SKM-1 (cell line): ENCODE measurements around the gene FAM240A.

ENCODE experiments used
- DNase-seq: peaks from one replicate; lab custom pipeline; 2025; ENCODE audit not compliant: unreplicated experiment; lab: John Stamatoyannopoulos, UW

FAM240A gene

DNA sequence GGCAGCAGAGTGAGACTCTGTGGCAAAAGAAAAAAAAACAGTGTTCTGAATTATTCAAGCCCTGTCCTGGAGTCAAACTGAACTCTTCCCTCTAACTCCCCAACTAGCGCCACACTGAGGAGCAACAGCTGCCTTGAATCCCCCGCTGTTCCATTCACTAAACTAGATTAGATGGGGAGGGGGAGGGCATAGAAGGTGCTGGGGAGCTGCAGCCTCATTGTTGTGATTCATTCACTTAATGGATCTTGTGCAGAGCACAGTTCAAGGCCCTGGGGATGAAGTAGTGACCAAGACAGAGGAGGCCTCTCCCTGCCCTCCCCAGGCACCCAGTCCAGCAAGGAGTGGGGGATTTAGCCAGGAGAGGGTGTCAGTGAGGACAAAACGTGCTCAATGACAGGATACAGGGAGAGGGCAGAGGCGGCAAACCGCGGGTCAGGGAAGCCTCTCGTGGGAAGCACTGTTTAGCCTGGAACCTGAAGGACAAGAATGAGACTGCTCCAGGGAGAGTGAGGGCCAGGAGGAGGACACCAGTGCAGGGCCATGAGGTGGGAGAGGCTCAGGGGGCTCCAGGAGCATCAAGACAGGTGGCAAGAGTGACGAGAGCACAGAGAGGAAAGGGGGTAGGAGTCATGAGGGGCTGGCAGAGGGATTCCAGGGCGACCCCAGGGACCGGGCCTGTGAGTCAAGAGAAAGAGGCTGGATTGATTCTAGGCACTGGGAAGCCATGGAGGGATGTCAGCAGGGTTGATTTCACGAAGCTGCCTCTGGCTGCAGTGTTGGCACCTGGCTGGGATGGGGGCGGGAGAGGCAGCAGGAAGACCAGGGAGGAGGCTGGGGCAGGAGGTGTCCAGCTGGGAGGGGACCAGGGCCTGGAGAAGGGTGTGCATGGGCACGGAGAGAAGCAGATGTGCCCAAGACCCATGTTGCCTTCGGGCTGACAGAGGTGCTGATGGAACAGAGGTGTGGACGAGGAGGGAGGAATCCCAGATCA lies 49.7 kb downstream of the FAM240A start:
- no peak for DNase-seq

DNA sequence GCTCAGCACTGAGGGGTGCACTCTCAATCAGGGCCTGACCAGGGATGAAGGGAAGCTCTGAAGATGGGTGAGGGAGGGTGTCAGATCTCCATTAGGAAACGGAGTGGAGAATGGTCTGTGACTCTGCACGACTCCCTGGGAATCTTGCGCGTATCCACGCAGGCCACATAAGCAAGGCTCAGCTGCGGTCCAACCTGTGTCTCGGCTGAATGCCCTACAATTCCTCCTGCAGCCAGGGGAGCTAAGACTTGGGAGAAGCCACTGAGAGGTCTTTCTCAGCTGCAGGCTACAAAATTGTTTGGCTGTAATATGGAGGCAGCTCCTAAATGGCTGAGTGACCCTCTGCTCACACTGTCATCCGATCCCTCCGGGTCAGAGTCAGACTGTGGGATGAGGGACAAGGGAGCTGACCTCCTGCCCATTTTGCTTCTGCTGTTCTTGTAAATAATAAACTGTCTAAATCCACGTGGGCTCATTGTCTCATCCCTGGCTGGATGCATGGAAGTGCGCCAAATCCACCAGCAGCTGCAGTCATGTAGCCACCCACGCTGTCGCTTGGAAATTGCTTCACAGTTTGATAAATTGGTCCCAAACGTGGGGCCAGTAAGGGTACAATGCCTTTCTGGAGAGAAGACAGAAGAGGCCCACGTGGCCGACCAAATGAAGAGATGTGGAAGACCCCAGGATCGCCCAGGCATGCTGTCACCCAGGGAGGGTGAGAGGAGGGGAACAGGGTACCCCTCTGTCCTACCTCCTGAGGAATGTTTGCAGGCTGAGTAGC lies 50.6 kb downstream of the FAM240A start:
- DNase-seq = no peak

DNA sequence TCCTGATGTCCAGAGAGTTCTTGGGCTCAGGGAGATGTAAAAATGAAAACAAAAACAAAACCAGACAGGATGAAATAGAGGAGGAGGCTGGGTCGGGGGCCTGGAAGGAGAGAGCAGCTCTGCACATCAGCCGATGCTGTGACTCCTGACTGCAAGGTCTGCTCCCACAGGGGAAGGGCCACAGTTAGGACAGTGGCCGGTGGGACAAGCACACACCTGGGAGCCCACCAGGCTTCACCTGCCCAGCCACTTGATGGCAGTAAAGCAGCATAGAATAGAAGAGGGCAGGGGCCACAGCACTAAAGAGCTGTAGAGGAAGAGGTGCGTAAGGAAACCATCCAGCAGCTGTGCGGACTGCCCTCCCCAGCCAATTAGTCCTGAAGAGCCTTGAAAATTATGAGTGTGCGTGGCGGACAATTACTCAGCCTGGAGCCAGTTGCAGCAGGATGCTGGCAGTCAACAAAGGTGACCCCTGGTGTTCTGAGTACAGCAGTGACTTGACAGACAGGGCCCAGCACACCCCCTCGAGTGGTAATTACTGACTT lies 51.3 kb downstream of the FAM240A start:
- DNase-seq = no peak

DNA sequence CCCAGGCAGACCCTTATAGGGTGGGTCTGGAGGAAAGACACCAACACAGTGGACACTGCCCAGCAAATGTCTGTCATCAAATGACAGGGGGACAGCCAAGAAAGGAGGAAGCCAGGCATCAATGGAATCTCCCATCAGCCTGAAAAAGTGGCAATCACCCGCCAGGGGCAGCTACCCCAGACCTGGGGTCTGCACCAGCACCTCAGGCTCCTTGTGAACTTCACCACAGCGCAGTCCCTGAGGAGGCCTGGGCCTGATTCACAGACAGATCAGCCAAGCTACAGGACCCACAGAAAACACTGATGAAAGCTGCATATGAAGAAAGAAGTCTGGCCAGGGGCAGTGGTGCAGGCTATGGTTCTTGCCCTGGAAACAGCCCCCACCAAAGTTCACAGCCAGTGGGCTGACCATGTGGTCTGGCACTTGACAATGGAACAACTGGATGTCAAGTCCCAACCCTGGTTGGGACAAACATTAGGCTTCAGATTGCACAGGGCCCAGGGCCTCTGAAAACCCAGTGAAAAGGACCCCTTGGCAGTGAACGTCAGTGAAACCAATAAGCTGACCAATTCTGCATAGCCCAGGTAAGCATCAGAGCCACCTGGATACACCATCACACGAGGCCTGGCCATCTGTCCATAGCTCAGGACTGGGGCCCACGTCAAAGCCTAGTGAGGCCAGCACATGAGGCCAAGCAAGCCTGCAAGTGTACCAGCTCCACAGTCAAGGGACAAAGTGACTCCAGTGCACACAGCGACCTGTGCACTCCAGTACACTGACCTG lies 52.1 kb downstream of the FAM240A start:
- no peak for DNase-seq

DNA sequence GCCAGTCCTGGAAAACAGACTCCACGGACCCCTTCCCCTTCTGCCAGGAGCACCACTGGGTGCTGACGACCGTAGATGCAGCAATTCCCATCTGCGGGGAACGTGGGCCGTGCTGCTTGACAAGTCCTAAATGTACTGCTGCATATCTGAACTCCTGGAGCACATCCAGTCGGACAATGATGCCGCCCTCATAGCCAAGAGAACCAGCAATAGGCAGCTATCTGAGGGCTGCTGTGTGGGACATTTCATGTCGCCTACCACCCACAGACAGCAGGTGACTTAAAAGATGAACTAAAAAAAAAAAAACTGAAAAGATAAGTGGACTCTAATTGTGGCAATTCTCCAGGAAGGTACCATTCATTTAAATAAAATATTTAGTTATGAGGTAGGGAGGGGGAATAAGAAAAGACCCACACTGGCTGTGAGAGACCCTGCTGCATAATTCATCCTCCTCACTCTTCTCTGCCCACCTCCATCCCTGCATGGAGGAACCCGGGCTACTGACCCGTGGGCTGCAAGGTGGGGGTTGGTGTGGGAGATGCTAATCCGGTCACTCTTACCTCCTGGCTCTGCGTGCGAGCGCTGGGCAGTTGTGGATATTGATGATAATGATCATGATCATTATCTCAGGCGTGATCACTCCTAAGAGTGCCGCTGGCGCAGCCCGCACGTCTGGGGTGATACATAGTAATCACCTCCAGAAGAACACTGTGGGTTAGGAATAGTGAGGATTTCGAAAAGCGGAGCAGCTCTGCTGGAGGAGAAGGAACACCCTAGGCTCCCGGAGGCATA lies 52.8 kb downstream of the FAM240A start:
- no peak for DNase-seq

DNA sequence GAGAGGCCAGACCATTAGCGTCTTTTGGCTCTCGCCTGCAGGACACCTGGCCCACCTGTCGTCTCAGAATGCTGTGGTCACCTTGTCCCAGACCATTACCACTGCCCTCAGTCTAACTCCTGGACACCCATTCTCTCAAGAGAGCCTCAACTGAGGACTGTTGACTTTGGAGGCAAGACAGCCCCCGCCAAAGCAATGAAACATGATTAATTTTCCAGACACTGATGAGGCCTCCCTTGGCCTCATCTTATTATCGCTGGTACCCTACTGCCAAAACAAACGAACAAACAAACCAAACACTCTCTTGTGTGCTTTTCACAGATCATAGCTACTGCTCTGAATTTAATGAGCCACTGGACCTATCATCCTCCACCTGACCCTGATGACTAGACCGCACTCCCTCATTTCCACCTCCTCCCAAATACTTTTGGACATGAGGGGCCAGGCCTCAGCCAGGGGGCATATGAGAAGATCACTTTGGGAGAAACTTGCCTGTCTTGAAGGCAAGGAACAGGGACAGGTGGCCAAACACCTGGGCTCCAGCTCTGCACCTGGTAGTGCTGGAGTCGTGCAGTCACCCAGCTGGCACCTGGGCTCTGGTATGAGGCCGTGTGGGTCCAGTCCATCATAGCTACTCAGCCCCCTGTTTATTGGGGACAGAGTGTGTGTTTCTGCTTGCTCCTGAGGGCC lies 53.6 kb downstream of the FAM240A start:
- DNase-seq = no peak

DNA sequence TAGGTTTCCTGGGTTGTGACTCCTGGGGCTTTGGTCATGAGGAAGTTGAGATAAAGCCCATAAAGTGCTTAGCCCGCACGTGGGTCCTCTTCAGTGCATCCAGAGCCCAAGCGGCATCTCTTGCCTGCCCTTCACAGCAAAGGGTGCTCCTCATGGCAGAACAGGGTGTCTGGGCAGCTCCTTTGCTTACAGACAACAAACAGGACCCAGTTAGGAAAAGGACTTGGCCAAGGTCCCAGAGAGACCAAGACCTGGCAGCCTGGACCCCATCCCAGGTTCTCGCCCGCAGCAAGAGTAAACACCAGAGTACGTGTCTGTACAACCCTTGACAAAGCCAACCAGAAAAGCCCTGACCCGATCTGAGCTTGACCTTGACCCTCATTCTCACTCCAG lies 54.1 kb downstream of the FAM240A start:
- DNase-seq = no peak

DNA sequence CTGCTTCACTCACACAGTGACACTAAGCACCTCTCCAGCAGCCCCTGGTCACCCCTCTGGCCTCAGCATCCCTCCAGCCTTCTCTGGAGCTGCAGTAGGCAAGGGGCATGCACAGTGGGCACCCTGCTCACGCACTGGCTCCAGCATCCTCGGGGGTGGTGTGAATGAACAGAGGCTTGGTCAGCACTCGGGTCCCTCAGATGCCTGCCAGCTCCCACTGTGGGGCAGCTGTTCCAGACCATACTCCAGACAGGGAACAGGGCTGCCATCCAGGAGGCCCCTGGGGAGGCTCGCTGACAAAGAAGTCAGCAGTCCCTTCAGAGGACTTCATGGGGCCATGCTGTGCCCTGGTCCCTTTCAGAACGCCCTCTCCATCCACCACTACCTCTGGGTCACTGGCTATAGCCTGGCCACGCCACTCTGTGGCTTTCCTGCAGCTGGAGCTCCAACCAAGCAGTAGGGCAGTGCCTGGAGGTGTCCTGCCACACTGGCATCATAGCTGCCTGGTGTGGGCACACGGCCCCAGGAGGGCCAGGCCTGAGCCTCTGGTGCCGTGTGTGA lies 54.8 kb downstream of the FAM240A start:
- DNase-seq = no peak

DNA sequence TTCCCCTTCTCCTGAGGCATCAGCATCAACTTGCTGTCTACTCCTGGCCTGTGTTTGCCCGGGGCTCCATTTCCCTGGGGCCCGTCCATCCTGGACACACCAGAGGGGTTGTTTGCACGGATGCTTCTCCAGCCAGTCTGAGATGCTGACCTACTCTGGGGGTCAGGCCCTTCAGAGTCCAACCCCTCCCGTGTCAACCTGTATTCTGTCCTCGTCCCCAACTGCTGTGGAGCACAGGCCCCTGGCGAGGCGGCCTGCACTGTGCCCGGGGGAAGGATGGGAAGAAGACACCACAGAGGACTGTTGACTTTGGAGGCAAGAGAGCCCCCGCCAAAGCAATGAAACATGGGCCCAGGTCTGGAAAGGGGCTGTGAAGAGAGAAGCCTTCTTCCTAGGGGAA lies 55.3 kb downstream of the FAM240A start:
- no peak for DNase-seq

DNA sequence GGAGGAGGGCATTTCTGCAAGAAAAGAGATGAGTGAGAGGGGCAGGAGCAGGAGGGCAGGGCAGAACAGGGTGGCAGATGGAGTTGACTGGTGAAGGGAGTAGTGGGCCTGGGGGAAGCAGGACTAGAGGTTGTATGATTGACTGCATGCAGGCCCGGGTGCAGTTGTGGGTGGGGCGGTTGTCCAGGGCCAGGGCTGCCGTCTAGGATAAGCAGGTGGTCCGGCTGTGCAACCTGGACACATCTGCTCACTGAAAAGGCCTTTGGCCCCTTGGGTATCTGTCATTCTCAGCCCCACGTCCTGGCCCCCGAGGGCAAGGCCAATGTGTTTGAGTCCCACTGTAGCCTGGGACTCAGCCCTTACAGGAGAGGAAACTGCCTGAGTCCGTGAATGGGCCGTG lies 55.8 kb downstream of the FAM240A start:
- no peak for DNase-seq

DNA sequence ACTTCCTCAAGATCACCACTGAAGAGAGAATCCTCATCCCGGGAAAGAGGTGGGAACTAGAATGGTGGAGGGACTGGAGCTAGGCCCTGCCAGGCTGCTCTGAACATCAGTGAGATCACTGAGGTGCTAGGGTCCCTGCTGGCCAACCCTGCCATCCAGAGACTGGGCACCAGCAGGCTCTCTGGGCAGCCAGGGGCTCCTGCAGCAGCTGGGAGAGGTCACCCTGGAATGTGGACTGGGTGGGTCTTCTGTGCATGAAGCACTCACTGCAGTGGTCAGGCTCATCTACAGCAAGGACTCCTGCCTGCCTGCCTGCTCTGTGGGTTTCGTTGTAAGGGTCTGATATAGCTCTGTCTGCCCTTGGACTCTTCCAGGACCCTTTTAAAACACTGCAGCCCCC lies 56.3 kb downstream of the FAM240A start:
- DNase-seq = no peak

DNA sequence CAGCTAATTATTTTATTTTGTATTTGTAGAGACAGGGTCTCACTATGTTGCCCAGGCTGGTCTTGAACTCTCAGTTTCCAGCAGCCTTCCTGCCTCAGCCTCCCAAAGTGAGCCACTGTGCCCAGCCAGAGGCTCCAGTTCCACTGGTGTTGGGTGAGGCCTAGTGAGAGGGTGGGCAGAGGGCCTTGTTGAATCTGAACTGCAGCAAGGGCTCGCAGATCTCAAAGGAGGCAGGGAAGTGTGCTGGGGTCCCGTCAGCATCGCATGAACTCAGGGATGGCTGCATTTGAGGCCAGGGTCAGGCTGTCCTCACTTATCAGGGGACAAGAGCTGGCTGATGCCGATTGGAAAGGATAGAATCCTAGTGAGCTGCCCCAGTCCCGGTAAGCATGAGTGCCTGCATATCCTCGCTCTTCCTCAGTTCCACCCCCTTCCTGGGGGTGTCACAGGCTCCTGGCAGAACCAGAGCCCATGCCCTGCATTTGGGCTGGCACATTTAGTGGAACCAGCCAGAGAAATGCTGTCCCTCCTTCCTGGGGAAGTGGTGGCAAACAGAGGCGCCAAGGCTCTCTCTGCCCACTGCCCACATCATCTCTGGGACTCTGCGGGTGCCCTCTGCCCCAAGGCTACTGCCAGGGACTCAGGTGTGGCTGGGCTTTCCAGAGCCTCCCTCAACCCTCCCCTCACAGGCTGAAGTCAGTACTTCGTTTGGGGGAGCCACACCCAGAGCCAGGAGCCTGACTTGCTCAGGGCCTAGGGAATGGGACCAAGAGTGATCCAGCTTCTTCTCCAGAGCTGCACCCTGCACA lies 57.1 kb downstream of the FAM240A start:
- no peak for DNase-seq

DNA sequence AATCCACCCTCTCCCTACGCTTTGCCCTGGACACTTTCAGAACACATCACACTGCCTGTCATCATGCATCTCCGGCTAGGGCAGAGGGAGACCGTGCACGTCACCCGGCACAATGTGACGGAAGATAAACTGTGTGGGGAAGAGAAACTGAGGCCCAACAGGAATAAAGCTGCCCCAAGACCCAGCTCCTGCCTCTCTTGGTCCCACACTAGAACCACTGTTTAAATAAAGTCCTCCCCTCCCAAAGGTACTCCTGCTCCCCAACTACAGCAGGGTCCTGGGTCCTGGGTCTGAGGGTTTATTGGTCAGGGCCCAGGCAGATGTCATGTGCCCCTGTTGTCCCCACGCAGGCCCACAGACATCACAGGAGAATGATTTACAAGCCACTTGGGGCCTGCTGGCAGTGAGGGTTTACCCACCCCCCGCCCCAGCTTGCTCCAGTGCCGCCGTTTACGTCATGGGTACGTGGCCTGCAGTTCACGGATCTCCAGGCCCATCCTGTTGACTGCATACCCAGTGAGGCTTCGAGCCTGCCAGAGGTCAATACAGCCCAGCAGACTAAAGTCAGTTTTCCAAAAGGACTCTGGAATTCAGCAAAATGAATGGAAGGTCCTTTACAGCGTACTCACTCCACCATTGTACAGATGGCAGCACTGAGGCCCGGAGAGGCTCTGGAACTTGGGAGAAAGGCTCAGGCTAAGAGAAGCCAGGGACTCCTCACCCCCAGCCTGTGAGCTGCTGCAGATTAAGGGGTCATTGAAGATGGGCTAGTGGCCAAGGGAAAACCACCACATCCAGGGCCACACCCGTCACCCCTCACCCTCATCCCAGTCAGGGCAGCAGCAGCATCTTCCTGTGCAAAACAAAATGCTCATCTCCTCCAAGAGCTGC lies 57.9 kb downstream of the FAM240A start:
- DNase-seq = no peak

DNA sequence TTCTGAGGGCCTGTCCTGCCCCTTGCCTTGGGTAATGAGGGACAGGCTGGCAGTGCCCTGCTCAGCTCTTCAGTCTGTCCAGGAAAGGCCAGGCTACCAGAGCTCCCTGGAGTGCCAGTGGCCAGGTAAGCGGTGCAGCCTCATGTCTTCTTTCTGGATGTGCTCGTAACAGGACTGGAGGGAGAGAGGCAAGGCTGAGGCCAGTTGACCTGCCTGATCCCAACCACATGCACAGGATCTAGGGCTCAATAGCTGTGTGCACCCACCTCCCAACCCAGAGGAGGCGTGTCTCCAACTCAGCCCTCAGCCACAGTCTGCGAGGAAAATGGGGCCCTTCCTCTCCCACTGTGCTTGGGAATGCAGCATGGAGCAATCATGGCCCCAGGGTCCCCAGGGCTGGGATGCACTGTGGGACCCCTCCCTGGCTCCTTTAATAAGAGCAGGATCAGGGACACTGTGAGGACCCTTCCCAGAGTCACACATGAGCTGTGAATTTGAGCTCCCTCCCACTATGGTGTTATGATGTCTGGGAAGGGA lies 58.6 kb downstream of the FAM240A start:
- DNase-seq = no peak

DNA sequence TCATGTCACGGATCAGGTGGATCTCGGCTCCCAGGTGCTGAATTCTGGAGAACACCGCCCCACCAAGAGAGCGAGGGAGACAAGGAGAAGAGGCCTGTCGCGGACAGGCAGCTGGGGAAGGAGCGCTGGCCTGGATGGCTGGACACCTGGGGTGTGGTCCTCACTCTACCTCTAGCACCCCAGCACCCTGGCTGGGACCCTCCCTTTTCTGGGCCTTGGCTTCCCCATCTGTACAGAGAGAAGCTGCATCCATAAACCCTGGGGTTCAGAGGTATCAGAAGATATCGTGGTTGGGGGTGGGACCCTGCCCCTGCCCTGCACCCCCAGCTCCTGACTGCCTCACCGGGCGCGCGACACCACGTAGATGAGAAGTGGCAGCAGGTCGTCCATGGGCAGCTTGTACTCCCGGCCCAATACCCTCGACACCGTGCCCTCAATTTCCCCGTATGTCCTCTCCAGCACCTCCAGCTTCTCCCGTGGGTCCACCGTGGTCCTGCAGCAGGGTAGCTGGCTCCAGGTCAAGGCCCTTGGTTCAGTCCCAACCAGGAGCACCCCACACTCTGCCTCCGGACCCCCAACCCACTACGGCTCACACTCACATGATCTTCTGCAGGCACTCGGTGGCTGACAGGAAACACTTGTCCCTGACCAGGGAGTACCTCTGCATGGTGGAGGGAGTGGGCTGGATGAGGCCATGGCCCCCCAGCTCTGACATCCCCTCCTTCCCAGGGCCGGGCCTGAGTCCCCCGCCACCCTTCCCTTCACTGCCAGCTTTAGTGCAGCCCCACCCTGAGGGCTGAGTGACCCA lies 59.4 kb downstream of the FAM240A start:
- DNase-seq = no peak

DNA sequence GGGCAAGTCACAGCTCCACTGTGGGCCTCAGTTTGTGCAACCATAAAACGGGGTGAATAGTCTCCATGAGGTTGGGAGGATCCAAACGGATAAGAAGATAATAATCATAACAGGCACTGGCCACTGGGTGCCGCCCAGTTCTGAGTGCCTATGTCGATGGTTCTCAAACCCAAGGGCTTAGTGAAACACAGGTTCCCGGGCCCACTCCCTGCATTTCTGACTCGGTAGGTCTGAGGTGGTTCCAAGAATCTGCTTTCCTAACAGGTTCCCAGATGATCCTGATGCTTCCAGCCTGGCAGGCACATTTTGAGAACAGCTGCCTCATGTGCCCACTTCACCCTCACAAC lies 60.0 kb downstream of the FAM240A start:
- DNase-seq = no peak
